ENCODE results near the gene SLC25A30. TPM values are rescaled to one million over a fixed set of nuclear protein-coding genes. Genes with fewer than 3 reads are reported as not detected.
"Not testable (repeated sequence)": the region's sequence is repeated elsewhere in the genome, so short reads cannot be mapped to it uniquely, and the experiment has no call there.

SLC25A30 gene
- total RNA-seq, 1 donor from 2014 or later: 6.8 TPM

- Mint-ChIP-seq H3K27me3 (ENCODE audit: insufficient read depth, low read depth) (peaks cover 4% of the 10 kb centered on the region), H3K27ac (no peak overlapping the region), H3K4me1 (peaks cover 12% of the 10 kb centered on the region), H3K36me3 (no peaks in the 10 kb centered on the region), H3K4me3 (peak overlapping the region; percentile 75), H3K9me3 (no peaks in the 10 kb centered on the region)
- Histone ChIP-seq H3K4me2 (no peak overlapping the region), H3K9me3 (ENCODE audit: low read depth) (no peaks in the 10 kb centered on the region), H3K27me3 (peaks cover 13% of the 10 kb centered on the region), H3K4me1 (peaks cover 4% of the 10 kb centered on the region), H4K20me1 (ENCODE audit: low read depth) (peaks cover 9% of the 10 kb centered on the region), H3K27ac (no peak overlapping the region), H3K79me2 (ENCODE audit: low read depth) (no peaks in the 10 kb centered on the region), H3K4me3 (no peak overlapping the region), H3K9ac (no peak overlapping the region), H3K36me3 (no peaks in the 10 kb centered on the region), H3F3A (ENCODE audit: low read depth) (peaks cover 37% of the 10 kb centered on the region), H2AFZ (replicated peaks) (no peak overlapping the region)
- TF ChIP-seq EZH2 (IDR thresholded peaks at IDR 0.05) (no peak), EZH2phosphoT487 (IDR thresholded peaks at IDR 0.05) (no peak), CTCF (IDR thresholded peaks at IDR 0.05) (no peak)
- DNase-seq (ENCODE audit: low spot score): no peak
Measured at GRCh38 chr13:45419945-45420344, 1.8 kb upstream of the SLC25A30 start.

- H3K4me2 ChIP-seq; H3K36me3 Mint-ChIP-seq; DNase-seq (ENCODE audit: low spot score); H3K27me3 Mint-ChIP-seq (ENCODE audit: insufficient read depth, low read depth); H3K79me2 ChIP-seq (ENCODE audit: low read depth); H3K27ac ChIP-seq; H3K9me3 ChIP-seq (ENCODE audit: low read depth); H3K4me3 ChIP-seq; H2AFZ ChIP-seq (replicated peaks); H3K27ac Mint-ChIP-seq; H4K20me1 ChIP-seq (ENCODE audit: low read depth); H3K9ac ChIP-seq; H3K4me1 ChIP-seq; H3K36me3 ChIP-seq; H3K9me3 Mint-ChIP-seq: not testable (repeated sequence)
- peaks cover 37% of the 10 kb centered on the region for H3F3A ChIP-seq (ENCODE audit: low read depth)
- Mint-ChIP-seq H3K4me1 (peaks cover 16% of the 10 kb centered on the region), H3K4me3 (peak overlapping the region; percentile 27)
- H3K27me3 ChIP-seq: peaks cover 13% of the 10 kb centered on the region
Measured at GRCh38 chr13:45419389-45419788, 1.2 kb upstream of the SLC25A30 start.

GRCh38 chr13:45416516-45417128, 1.6 kb downstream of the SLC25A30 start:
- H3K27ac ChIP-seq: no peak overlapping the region
- no peaks in the 10 kb centered on the region for H3K79me2 ChIP-seq (ENCODE audit: low read depth)
- Mint-ChIP-seq H3K27me3 (ENCODE audit: insufficient read depth, low read depth) (peaks cover 4% of the 10 kb centered on the region), H3K4me1 (peaks cover 16% of the 10 kb centered on the region), H3K9me3 (no peaks in the 10 kb centered on the region), H3K4me3 (peak overlapping the region; percentile 93), H3K36me3 (no peaks in the 10 kb centered on the region), H3K27ac (no peak overlapping the region)
- H3K4me3 ChIP-seq: peak overlapping the region; percentile 68
- H3K4me2 ChIP-seq: no peak overlapping the region
- H3F3A ChIP-seq (ENCODE audit: low read depth): peaks cover 24% of the 10 kb centered on the region
- no peak overlapping the region for H3K9ac ChIP-seq
- peaks cover 4% of the 10 kb centered on the region for H3K4me1 ChIP-seq
- no peaks in the 10 kb centered on the region for H3K9me3 ChIP-seq (ENCODE audit: low read depth)
- H4K20me1 ChIP-seq (ENCODE audit: low read depth): peaks cover 9% of the 10 kb centered on the region
- peaks cover 13% of the 10 kb centered on the region for H3K27me3 ChIP-seq
- H3K36me3 ChIP-seq: no peaks in the 10 kb centered on the region
- TF ChIP-seq EZH2phosphoT487 (IDR thresholded peaks at IDR 0.05) (no peak), CTCF (IDR thresholded peaks at IDR 0.05) (no peak), EZH2 (IDR thresholded peaks at IDR 0.05) (no peak)
- no peak for DNase-seq (ENCODE audit: low spot score)
- no peak overlapping the region for H2AFZ ChIP-seq (replicated peaks)

- no peak overlapping the region for H3K4me3 ChIP-seq
- peaks cover 4% of the 10 kb centered on the region for H3K4me1 ChIP-seq
- H3F3A ChIP-seq (ENCODE audit: low read depth): peaks cover 24% of the 10 kb centered on the region
- no peak overlapping the region for H2AFZ ChIP-seq (replicated peaks)
- peaks cover 9% of the 10 kb centered on the region for H4K20me1 ChIP-seq (ENCODE audit: low read depth)
- H3K4me3 Mint-ChIP-seq: no peak overlapping the region
- H3K27me3 Mint-ChIP-seq (ENCODE audit: insufficient read depth, low read depth): peaks cover 4% of the 10 kb centered on the region
- H3K79me2 ChIP-seq (ENCODE audit: low read depth): no peaks in the 10 kb centered on the region
- peaks cover 13% of the 10 kb centered on the region for H3K27me3 ChIP-seq
- no peak for DNase-seq (ENCODE audit: low spot score)
- no peak overlapping the region for H3K27ac ChIP-seq
- no peaks in the 10 kb centered on the region for H3K9me3 Mint-ChIP-seq
- H3K36me3 Mint-ChIP-seq: peaks cover 5% of the 10 kb centered on the region
- no peak overlapping the region for H3K4me2 ChIP-seq
- no peaks in the 10 kb centered on the region for H3K9me3 ChIP-seq (ENCODE audit: low read depth)
- H3K4me1 Mint-ChIP-seq: peaks cover 16% of the 10 kb centered on the region
- no peak overlapping the region for H3K27ac Mint-ChIP-seq
- no peak overlapping the region for H3K9ac ChIP-seq
- no peak for TF ChIP-seq EZH2 (IDR thresholded peaks at IDR 0.05)
- no peak for TF ChIP-seq CTCF (IDR thresholded peaks at IDR 0.05)
- no peak for TF ChIP-seq EZH2phosphoT487 (IDR thresholded peaks at IDR 0.05)
- no peaks in the 10 kb centered on the region for H3K36me3 ChIP-seq
Measured at GRCh38 chr13:45415112-45415511, 3.1 kb downstream of the SLC25A30 start.
